ENCODE data around the gene AFG1L.

AFG1L gene

DNA sequence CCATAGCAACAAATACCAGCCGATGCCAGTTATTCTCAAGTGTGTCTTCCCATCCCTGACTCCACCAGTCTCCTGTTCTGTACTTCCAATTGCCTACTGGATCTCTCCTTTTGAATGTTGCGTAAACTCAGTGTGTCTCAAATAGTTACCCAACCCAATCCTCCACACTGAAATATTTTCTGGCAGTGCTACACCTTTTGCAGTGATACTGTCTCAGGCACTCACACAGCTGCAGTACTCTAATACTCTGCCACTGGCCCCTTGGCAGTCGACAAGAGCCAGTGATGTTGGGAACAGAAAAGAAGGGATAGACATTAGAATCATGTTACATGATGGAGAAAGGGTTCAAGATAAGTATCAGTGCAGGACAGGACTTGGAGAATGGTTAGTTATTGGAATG, 234.0 kb downstream of the AFG1L start:
- no peak for DNase-seq

DNA sequence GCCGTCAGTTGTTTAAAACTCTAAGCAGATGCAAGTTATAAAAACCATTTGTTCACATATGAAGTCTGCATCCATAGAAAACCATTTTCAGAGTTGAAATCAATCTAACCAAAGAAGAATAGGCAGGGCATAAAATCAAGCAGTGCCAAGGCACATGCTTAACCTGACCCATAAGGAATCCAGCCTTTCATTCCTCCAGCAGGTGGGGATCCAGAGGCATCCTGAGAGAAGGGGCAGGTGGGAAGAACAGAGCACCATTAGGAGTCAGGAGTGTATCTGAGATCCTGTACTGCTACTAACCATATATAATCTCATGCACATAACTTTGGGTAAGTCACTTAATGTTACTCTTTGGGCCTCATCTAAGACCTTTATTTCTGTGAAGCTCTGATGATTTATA, 236.5 kb downstream of the AFG1L start:
- DNase-seq = no peak

DNA sequence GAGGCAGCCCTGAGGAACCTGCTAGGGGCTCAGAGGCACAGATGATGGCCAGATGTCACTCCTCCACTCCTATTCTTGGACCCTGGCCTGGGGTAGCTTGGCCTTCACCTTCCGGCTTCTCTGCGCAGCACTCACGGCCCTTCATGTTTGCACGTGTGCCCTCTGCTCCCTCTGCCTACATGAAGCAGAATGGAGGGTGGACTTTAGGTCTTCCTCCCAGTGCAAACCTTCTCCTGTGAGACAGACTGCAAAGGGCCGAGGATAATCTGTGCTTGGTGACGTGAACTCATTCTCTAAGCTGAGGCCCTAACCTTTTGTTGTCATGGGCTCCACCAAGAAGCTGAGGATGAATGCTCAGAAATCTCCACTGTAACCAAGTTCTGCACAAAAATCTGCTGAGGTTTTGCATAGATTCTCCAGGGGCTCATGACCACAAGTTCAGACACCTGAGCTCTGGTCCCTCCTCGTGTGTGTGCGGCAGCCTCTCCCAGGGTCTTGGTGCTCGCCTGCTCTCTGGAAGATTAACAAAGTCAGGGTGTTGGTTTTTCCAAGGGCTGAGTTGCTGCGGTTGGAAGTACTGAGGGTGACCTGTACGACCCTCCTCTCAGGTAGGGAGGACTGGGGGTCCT, 240.4 kb downstream of the AFG1L start:
- no peak for DNase-seq

DNA sequence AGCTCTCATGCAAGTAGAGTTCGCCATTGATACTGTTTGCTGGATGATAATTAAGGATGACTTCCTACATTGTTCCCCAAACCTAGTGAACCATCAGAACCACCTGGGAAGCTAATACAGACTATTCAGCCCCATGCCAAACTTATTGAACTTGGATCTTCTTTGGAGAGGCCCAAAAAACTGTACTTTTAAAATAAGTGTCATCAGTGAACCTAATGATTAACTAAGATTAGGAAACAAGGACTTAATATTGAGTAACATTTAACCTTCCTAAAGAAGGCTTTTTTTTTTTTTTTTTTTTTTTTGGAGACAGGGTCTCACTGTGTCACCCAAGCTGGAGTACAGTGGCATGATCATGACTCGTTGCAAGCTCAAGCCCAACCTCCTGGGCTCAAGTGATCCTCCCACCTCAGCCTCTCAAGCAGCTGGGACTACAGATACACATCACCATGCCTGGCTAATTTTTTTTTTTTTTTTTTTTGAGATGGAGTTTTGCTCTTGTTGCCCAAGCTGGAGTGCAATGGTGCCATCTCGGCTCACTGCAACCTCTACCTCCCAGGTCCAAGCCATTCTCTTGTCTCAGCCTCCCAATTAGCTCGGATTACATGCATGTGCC, 241.2 kb downstream of the AFG1L start:
- DNase-seq = peak; percentile 38

DNA sequence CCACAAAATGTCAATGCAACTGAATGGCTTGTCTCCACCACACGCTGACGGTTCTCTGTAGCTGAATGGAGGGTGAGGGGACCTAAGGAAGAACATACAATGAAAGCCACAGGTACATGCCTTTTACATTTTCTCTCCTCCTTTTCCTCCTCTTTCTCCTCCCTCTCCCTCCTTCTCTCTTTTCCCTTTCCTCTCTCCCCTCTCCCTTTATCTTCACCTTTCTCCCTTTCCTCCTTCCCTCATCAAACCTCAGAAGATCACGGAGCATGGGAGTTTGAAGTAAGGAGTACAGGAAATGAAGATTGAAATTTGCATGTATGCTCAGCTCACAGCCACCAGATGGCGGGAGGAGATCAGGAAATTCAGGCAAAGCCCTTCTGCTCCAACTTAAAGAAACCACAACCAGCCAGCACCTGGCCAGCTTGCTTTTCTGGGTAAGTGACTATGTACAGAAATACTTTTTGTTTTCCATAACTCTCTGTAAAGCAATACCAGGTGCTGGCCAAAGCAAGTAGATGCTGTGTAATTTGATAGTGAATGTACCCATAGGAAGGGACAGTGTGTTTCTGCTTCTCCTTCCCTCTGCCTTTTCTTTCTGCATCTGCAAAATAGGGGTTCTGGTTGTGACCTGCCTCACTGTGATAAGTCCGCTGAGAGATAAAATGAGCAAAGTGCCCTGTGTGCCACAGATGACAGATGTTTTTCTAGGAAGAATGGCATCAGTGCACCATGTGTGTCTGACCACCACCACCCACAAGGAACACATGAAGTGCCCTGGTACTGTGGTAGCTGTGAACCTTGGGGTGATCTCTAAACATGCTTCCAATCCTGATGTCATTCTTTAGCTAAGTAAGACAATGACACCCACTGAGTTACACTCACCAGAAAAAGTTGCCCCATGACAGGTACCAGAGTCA, 247.2 kb downstream of the AFG1L start:
- peak; percentile 64 for DNase-seq

DNA sequence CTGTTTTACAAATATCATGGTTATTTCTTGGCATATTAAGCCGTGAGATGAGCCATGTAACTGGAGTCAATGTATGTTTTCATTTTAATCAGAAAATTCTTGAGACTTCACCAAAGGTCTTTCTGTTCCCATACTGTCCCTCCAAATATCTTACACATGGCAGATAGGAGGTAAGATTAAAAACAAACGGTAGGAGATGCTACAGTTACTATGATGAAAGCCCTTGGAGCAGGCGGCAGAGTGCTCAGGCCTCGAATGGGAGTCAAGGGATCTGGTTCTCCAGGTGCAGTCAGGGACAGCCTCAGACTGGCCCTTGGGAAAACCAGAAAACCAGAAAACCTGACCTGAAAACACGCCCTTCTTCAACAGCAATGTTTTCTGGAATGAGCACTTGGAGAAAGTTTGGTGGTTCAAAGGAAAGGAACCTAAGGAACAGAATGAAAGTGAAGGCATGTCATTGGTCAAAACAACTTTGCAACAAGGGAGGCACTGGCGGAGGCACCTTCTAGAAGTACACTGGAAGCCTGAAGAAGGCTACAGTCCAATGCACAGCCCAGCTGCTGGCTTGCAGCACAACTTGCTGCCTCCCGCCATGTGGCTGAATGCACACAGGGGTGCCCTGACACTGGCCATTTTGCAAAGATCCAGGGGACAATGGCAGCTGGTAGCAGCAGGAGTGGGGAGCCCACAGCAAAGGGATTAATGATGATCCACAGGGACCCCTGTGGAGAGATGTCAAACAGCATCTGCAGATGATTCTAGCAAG, 248.5 kb downstream of the AFG1L start:
- no peak for DNase-seq

DNA sequence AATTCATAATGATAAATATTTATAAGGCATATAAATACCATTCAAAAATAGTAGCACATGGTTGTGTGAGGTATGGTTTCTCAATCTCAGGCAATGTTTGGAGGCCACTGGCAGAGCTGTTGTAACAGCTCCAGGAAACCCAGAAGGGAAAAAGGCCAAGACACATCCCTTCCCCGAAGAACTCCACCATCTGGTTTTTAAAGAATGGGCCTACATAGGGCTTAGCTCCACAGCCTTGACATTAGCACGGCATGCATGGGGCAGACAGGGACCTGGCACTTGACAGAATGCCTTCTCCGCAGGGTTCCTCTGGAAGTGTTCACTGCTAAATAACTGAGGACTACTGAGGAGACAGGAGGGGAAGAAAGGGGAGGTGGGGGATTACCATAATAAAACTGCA, 249.8 kb downstream of the AFG1L start:
- no peak for DNase-seq

DNA sequence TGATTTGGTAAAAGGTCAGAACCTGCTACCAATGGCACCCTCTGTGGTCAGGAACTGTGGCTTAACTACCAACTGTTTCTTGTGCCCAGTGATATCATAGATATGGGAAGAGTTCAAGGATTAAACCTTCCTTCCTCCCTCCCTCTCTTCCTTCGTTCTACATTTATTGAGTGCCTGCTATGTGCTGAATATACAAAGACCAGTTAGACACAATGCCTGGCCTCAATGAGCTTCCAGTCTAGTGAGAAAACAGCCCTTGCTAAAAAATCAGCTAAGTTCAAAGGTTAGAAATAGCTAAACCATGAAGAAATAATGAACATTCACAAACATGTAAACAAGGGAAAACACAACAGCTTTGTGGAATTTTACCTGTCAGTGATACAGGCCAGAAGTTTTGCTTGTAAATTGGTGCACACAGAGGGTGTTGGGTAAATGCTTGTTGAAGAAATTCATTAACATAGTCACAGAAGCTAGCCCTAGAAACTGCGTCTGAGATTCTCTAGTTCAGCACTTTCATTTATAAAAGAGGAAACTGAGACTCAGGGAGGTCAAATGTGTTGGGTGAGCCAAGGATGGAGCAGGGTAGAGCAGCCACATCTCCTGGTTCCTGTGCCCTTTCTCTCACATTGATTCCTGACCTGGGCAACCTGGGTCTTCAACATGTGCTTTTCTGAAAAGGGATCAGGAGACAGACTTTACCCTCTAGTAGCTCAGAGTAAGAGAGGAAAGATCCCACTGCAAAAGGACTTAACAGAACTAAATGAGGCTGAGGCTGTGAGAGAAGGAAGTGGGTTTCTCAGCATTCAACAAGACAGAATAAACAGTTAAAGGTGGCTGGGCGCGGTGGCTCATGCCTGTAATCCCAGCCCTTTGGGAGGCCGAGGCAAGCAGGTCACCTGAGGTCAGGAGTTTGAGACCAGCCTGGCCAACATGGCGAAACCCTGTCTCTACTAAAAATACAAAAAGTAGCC, 251.5 kb downstream of the AFG1L start:
- peak; percentile 34 for DNase-seq

DNA sequence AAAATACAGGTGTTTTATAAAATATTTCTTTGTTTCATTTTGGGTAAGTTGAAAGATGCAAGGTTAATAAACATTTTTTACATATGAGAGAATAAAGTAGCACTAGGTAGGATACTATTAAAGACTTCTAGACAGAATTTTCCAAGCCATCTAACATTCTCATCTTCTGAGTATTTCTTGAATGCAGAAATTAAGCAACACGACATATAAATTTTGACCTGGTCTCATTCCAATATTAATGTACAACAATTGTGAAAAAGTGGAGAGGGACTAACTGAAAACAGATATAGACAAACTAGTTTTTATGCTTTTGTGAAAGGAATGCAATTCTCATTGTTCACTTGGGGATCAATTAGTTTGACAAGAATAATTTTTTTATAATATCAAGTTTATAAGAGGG, 254.4 kb downstream of the AFG1L start:
- no peak for DNase-seq

DNA sequence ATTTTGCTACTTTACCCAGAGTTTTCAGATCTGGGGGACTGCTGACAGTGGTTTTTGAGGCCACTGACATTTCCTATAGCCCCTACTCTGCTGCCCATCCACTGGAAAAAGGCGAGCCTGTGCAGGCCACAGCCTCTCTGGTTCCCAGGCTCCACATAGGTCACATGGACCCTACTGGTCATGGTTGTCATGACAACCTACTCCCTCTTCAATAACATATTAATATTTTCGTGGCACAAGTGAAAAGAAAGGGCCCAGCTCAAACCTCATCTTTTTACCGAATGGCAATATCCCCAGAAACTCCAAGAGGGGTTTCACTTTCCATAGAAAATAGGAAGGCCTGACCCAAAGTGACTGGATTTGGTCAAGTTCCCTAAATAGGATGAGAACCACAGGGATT, 254.9 kb downstream of the AFG1L start:
- DNase-seq = no peak

DNA sequence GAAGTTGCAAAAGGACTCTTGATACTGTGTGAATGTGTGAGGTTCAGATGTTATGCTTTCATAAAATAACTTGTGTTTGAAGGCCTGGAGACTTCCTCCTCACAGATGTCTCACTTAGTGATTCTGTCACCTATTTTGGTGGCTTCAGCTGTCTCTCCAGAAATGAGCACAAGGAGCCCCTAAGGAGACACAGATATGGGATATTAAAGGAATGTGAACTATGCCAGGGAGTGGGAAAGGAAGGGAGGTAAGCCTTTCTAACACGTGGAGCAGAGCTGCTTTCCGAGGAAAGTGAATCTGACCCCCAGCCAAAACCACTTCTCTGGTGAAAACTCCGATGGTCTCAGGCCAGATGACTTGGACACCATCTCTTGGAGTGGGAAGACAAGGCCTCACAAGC, 255.4 kb downstream of the AFG1L start:
- DNase-seq = no peak

DNA sequence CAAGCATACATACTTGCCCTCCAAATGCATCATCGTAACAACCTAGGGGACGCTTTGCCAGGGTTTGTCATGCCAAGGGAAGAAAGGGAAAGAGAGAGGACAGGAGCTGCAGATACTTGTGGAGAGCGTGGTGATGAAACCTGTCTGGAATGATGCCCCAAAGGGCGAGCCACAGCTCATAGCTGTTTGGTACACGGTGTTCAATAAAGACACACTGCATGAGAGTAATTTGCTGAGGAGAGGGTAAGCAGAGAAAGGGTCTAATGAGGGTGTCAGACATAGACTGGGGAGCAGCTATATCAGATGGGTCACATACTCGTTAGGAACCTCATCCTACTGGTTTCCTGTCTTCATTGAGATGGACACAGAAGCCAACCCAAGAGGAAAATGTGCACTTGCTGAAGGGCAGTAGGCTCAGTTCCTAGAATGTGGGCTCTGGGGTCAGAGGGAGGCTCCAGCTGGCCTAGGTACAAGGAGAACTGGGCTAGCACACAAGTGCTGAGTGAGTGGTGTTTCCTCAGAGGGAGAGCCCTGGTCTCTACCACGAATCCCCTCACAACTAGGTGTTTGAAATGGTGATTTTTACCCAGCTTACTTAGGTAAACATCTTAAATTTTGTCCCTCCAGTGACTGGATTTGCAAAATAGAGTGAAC, 260.7 kb downstream of the AFG1L start:
- DNase-seq = no peak

DNA sequence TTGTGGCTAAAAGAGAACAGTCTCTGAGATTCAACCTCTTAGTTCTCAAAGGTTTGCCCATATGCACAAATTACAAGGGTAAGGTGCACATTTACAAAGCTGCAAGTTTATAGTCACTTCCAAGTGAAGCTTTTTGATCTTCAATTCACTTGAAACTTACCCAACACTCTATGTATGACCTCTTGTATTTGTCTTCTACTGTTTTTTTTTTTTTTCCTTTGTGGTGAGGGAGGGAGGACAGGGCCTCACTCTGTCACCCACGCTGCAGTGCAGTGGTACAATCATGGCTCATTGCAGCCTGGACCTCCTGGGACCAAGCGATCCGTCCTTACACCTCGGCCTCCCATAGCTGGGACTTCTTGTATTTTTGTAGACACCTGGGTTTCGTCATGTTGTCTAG, 261.4 kb downstream of the AFG1L start:
- no peak for DNase-seq

DNA sequence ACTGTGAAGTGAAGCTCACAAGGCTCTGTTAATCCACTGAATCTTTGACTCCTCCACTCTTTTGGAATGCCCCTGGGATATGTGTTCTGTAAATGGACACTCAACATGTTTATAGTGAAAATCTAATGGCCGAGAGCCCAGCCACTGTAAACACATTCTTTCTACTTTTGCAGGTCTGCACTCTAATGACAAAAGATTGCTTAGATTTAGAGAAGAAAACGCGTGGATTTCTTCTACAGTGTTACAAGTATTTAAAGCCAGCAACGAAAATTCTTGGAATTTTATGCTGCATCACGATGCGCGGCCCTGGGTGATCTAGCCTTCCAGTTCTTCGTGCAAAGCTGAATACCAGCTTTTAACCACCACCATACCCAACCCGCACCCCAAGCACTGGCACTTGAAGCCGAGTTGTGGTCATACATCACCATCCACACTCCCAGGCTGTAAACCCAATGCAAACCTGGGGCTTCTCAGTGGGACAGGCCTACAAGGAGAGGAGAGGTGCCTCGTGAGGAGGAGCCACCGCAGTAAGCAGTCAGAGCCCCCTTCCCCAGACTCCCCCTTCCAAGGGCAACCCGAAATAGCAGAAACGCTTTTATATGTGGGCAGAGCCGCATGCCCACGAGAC, 262.1 kb downstream of the AFG1L start:
- DNase-seq = no peak

DNA sequence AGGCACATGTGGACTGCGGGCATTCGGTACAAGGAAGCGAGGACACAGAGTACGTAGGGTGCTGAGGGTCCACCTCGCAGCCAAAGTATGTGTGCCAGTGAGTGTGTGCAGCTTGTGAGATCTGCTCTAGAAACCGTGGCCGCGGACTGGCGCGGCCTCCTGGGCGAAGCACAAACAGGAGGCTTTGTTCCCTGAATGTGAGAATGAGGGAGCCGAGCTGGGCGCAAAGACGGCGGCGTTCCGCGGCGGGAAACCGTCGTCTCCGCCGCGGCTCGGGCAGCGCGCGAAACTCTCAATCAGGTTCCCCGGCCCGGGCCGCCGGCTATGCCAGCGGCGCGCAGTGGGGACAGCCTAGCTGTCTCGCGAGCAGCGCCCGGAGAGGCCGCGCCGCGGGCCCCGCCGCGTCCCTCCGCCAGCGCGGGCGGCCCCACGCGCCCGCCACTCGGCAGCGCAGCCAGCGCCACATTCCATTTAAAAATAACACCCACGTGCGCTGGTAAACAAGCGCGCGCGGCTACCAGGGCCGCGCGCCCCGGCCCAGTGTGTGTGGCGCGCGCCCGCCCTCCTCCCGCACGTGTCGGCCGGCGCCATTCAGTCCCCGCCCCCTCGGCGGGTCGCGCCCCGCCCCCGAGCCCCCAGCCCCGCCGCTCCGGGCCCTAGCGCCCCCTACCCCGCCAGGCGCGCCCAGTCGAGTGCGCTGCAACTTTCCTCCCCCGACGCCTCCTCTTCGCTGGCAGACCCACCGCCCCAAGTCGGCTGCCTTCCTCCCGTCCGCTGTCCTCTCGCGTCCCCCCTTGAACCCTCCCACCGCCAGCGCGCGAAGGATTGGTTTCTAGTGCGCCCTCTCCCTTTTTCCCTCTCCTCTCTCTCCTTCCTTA, 262.9 kb downstream of the AFG1L start:
- DNase-seq = peak; percentile 75

DNA sequence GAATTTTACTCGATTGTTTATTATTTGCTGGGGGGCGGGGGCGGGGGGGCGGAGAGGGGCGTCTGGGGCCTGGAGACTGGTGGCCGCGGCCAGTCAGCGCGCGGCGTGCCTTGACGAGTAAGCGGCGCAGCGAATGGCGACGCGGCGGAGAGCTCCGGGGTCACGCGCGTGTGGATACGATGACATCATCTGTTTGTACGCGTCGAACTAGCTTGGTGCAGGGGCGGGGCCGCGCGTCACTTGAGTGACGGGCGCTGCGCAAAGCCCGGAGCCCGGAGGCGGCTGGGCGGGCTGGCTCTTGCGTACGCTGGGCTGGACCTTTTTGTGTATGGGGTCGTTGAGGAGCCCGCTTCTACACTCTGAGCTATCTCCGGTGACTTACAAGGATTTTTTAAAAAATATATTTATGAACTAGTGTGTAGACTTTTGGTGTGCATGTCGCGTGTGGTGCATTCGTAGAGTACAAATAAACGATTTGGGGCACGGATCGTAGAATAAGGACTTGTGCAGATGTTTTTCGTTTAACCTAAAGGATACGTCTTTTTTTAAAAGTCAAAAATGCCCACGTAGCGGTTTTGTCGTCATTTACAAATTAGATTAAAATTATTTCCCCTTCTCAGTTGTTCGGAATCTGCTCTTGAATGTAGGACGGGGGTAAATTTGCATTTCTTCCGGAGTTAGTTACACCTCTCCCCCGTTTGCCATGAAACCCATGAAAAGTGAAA, 263.7 kb downstream of the AFG1L start:
- DNase-seq = peak; percentile 99

DNA sequence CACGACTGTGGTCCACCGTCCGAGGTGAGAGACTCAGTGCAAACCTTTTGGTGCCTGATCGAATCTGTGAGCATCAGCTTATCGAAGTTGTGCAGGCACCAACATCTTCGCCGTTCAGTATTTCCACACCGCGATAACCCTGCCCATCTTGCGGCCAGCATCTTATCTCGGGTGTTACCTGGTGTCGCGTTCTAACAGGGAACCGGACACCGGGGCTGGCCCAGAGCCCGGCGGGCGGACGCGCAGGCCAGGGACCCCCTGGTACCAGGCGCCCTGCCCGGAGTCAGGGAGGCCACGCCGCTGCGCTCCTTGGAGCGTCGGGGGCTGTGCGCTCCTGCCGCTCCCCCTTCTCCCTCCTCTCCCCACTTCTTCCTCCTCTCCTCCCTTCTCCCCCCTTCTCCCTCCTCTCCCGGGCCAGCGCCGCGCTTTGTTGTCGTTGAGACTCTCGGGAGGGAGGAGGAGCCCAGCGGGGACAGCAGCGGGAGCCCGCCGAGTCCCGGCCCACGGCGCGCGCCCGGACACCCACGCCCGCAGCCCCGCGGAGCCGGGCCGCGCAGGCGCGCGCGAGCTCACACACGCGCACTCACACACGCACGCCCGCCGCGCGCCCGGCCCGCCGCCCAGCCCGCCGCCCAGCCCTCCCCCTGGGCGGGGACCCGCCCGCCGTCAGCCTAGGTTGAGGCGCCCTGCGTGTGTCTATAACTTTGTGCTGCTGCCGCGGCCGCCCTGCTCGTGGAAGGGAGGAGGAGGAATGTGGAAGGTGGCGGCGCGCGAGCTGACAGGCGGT, 264.4 kb downstream of the AFG1L start:
- peak; percentile 92 for DNase-seq

DNA sequence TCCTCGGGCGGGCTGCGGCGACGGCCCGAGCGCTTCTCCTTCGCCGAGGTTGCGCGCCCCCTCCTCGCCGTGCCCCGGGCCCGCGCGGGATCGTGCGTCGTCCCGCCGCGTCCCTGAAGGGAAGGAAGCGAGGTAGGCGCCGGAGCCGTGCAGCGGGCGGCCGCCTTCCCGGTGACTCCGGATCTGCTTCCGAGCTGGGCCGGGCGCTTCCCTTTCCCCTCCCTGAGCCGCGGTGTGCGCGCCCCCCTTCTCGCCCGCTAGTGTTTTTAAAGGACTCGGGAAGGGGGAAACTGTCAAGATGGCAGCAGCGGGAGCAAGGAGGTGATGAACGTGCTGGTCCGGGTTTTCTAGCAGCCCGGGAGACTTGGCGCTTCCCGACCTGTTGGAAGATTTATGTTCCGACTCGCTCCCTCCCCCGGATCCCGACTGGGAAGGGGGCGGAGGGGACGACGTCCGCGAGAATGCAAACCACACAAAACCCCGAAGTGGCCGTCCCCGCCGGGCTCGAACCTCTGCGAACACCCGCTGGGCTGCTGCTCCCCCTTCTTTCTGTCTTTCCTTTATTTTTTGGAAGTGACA, 265.1 kb downstream of the AFG1L start:
- DNase-seq = peak; percentile 30
